Effector CD8-positive, alpha-beta T cell (primary cell): Measurements from ENCODE around the gene ERGIC1.

ENCODE experiments used
- DNase-seq: peaks from one replicate; lab custom pipeline; 2025; lab: John Stamatoyannopoulos, UW

The ERGIC1 gene

GRCh38 chr5:172983542-172984243 is 149.6 kb downstream of the ERGIC1 start, which contains the start of gene ATP6V0E1:
Gene ATP6V0E1 (plus strand): TSS chr5:172983771. CDS start chr5:172983861, 90 bp downstream.
- peak; percentile 89 for DNase-seq

GRCh38 chr5:172984244-172984953 is 150.3 kb downstream of the ERGIC1 start:
- DNase-seq = peak; percentile 58

GRCh38 chr5:172985596-172985995 is 151.5 kb downstream of the ERGIC1 start:
- no peak for DNase-seq

- DNase-seq = no peak
These were observed 154.2 kb downstream of the ERGIC1 start for GRCh38 chr5:172988276-172988675.

GRCh38 chr5:172990776-172991175 is 156.7 kb downstream of the ERGIC1 start:
- DNase-seq = no peak

GRCh38 chr5:172994405-172994804 is 160.4 kb downstream of the ERGIC1 start:
- no peak for DNase-seq

- DNase-seq = no peak
These were observed 165.4 kb downstream of the ERGIC1 start for GRCh38 chr5:172999372-172999973.

GRCh38 chr5:172999974-173000373 is 165.9 kb downstream of the ERGIC1 start:
- DNase-seq = no peak

- DNase-seq = no peak
These were observed 167.3 kb downstream of the ERGIC1 start for GRCh38 chr5:173001229-173001841.
